Parathyroid adenoma (tissue), 2 donors: ENCODE measurements around the gene PDE9A.

Source experiments
- H2AFZ ChIP-seq: fragments of 300-600 bp; sonication (generic); one replicate; pipeline ENCODE4 v1.7.0; 2017; ENCODE audit warnings: antibody characterized with exemption, mild to moderate bottlenecking
- H3K27ac ChIP-seq: fragments of 300-600 bp; sonication (generic); one replicate; pipeline ENCODE4 v1.7.0; 2017
- H3K27me3 ChIP-seq: fragments of 300-600 bp; sonication (generic); one replicate; pipeline ENCODE4 v1.7.0; 2017; ENCODE audit warnings: low read length; ENCODE audit not compliant: control insufficient read depth, insufficient read depth
- H3K36me3 ChIP-seq: fragments of 300-600 bp; sonication (generic); one replicate; pipeline ENCODE4 v1.7.0; 2017; ENCODE audit warnings: low read length; ENCODE audit not compliant: control insufficient read depth, insufficient read depth
- H3K4me1 ChIP-seq: fragments of 300-600 bp; sonication (generic); one replicate; pipeline ENCODE4 v1.7.0; 2017; ENCODE audit warnings: control low read depth
- H3K4me2 ChIP-seq: fragments of 300-600 bp; sonication (generic); one replicate; pipeline ENCODE4 v1.7.0; 2017; ENCODE audit warnings: low read length
- H3K4me3 ChIP-seq: fragments of 300-600 bp; sonication (generic); one replicate; pipeline ENCODE4 v1.7.0; 2017; ENCODE audit warnings: low read depth, low read length
- H3K79me2 ChIP-seq: fragments of 300-600 bp; sonication (generic); one replicate; pipeline ENCODE4 v1.7.0; 2017; ENCODE audit warnings: control low read depth
- H3K9ac ChIP-seq: fragments of 300-600 bp; sonication (generic); one replicate; pipeline ENCODE4 v1.7.0; 2017; ENCODE audit warnings: mild to moderate bottlenecking
- H3K9me3 ChIP-seq: fragments of 300-600 bp; sonication (generic); one replicate; pipeline ENCODE4 v1.7.0; 2017; ENCODE audit warnings: low read length; ENCODE audit not compliant: control insufficient read depth
- CTCF ChIP-seq: fragments of 300-600 bp; sonication (generic); IDR thresholded peaks from one replicate; pipeline ENCODE4 v1.7.0; 2017; ENCODE audit warnings: antibody characterized with exemption, mild to moderate bottlenecking
- donor health status: primary hyperparathyroidism.

PDE9A gene

GRCh38 chr21:42735944-42736343 lies 82.5 kb downstream of the PDE9A start:
- Histone ChIP-seq H3K36me3 (no peaks in the 10 kb centered on the region), H3K27ac (no peak overlapping the region), H3K4me2 (no peak overlapping the region), H3K9ac (no peak overlapping the region), H3K9me3 (no peaks in the 10 kb centered on the region), H3K4me3 (no peak overlapping the region), H3K4me1 (no peaks in the 10 kb centered on the region), H3K27me3 (no peaks in the 10 kb centered on the region), H3K79me2 (no peaks in the 10 kb centered on the region), H2AFZ (no peak overlapping the region)
- TF ChIP-seq CTCF = no peak

GRCh38 chr21:42736646-42737350 lies 83.4 kb downstream of the PDE9A start:
- no peak overlapping the region for H3K4me3 ChIP-seq
- no peaks in the 10 kb centered on the region for H3K36me3 ChIP-seq
- no peaks in the 10 kb centered on the region for H3K9me3 ChIP-seq
- H3K27ac ChIP-seq = no peak overlapping the region
- no peaks in the 10 kb centered on the region for H3K27me3 ChIP-seq
- no peak overlapping the region for H2AFZ ChIP-seq
- no peaks in the 10 kb centered on the region for H3K79me2 ChIP-seq
- TF ChIP-seq CTCF = no peak
- no peaks in the 10 kb centered on the region for H3K4me1 ChIP-seq
- H3K9ac ChIP-seq = no peak overlapping the region
- H3K4me2 ChIP-seq = no peak overlapping the region

GRCh38 chr21:42737951-42738590 lies 84.7 kb downstream of the PDE9A start:
- no peak overlapping the region for H3K4me3 ChIP-seq
- no peaks in the 10 kb centered on the region for H3K36me3 ChIP-seq
- H3K4me1 ChIP-seq = no peaks in the 10 kb centered on the region
- no peaks in the 10 kb centered on the region for H3K9me3 ChIP-seq
- no peaks in the 10 kb centered on the region for H3K27me3 ChIP-seq
- no peak overlapping the region for H2AFZ ChIP-seq
- no peak for TF ChIP-seq CTCF
- no peaks in the 10 kb centered on the region for H3K79me2 ChIP-seq
- no peak overlapping the region for H3K4me2 ChIP-seq
- H3K9ac ChIP-seq = no peak overlapping the region
- peak overlapping the region; percentile 24 for H3K27ac ChIP-seq

GRCh38 chr21:42739061-42739931 lies 85.9 kb downstream of the PDE9A start:
- Histone ChIP-seq H3K4me2 (no peak overlapping the region), H3K9ac (no peak overlapping the region), H3K36me3 (no peaks in the 10 kb centered on the region), H3K79me2 (no peaks in the 10 kb centered on the region), H2AFZ (no peak overlapping the region), H3K27me3 (no peaks in the 10 kb centered on the region), H3K4me3 (no peak overlapping the region), H3K4me1 (no peaks in the 10 kb centered on the region), H3K9me3 (no peaks in the 10 kb centered on the region), H3K27ac (no peak overlapping the region)
- TF ChIP-seq CTCF = no peak
